SH-SY5Y (cell line): ENCODE measurements around the gene OTOR.

Experiments used
- GATA2 ChIP-seq: IDR thresholded peaks from 2 replicates; pipeline ENCODE4 v1.6.1; 2011; ENCODE audit warnings: mild to moderate bottlenecking, low read depth, low read length
- GATA3 ChIP-seq: IDR thresholded peaks from 2 replicates; pipeline ENCODE4 v1.6.1; 2011; ENCODE audit warnings: low read depth, mild to moderate bottlenecking, low read length, moderate library complexity

The OTOR gene

DNA sequence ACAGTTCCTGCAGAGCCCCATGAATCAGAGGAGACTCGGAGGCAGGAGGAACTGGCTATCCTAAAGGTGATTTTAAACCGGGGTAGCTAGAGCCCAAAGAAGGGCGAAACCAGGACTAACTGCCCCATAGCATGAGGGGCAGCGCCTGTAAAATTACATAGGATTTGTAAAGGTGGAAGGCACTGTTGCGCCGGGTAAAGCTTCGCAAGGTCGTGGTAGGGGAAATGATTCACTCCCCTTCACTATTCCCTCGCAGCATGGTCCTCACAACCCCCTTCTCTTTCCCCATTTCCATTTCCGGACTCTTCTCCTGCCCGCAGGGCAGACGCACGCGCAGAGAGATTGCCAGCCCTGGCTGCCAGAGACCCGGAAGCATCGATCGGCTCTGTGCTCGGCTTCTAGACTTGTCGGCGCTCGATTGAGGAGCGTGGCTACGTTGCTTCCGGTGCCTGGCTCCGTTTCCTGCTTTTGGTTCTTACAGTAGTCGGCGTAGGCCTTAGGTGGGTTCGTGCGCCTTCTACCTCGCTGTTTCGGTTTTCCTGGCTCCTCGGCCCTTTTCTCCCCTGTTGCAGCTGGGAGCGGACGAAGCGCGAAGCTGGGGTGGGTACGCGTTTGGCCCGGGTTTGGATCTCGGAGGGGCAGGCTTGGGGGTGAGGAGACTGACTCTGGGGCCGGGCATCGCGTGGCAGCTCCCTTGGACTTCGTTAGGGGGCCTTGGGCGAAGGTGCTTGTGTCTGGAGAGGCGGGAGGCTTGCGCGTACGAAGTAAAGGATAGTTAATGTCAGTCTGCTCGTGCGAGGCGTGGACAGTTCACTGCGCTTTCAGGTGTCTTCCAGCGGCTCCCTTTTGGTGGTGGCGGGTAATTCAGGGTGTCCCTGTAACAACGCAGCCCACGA lies 18.3 kb upstream of the OTOR start, which contains the start of gene SNRPB2:
TSS of gene SNRPB2 (plus strand) at position 462 of the 896 bp plus-strand sequence. CDS start 1,677 bp downstream, outside the sequence.
- no peak for TF ChIP-seq GATA3
- no peak for TF ChIP-seq GATA2

DNA sequence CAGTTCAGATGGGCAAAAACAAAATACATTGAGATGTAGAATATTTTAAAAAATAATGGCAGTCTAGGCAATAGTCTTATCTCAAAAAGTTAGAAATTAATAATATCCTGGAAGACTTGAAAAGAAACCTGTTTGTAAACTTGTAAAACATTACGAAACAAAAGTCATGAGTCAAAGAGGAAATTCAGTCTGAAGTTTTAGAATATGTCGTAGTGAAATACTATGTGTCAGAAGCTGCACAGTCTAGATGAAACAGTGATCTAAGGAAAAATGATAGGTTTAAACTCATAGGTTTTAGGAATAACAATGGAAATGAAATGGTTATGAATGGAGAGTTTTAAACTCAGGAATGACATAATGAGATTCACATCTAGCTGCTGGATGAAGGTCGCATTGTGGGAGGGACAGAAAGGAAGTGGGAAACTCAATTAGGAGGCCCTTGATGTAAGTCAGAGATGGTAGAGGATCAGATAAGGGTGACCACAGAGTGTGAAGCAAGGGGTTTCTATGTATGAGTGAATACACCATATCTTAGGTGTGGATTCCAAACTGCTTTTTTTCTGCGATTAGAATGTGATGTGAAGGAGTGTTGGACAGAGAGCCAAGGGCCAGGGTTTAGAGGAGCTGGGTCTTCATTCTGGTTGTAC lies 15.5 kb upstream of the OTOR start:
- peak; percentile 57; the same call in 1 of the 2 replicates for TF ChIP-seq GATA2
- no peak for TF ChIP-seq GATA3

DNA sequence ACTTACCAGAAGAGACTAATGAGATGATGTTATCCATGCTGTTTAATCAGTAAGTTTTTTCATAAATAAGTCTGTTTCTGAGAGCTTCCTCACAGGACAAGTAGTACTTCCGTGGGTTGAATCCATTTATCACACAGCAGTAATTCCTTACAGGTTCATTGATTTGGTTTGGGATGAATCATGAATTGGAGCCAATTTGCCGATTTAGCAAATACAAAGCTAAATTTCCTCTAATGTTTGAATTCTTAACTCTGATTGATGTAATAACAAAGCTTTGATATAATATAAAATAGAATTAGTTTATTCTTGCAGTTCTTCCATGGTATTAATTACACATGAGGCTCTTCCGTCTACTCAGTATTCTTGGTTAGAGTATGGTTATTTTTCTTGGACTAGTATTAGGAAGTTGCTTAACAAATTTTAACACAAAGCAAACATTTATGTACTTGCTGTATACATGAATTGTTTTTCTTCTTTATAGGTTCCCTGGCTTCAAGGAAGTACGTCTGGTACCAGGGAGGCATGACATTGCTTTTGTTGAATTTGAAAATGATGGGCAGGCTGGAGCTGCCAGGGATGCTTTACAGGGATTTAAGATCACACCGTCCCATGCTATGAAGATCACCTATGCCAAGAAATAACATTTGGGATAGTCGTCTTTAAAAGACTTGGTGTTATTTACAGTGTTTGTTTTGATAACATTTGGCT lies 7.6 kb upstream of the OTOR start:
- TF ChIP-seq GATA3 (no peak), GATA2 (no peak)

DNA sequence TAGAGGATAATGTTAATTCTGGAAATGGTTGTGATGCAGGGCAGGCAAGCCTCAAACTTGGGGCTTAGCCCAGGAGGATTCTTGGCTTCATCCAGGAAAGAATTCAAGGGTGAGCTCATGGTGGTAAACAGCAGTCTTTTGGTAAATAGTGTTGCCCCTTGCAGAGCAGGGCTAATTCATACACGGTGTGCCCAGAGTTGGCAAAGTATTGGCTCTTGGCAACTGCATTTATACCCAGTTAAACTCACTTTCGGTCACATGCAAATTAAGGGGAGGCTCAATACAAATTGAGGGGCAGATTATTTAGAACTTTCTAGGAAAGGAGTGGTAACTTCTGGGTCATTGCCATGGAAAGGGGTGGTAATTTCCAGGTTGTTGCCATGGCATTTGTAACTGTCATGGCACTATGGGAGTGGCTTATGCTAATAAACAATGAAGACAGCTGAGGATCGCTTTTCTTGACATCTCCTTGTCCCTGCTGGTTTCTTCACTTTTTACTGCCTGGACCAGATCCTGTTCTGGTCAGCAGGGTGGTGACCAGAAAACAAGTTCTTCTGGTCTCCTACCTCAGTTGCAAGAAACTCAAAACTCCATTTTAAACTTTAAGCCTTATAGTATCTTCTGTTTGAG lies 3.9 kb upstream of the OTOR start:
- TF ChIP-seq GATA2: no peak
- TF ChIP-seq GATA3: no peak

DNA sequence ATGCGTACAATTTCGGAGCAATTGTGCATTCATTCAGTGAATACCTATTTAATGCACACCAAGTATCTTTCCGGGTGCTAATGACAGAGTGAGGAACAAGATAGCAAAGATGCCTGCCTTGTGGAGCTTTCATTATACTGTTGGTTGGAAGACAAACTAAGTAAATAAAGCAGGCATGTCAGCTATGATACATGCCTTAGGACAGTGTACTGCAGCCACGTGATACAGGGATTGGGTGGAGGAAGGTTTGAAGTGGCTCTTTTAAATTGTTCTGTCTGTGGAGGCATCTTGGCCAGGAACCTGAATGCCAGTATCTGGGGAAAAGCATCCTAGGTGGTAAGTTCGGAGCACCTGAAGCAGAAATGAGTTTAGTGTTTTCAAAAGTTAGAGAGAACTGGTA lies 3.0 kb upstream of the OTOR start:
- no peak for TF ChIP-seq GATA3

DNA sequence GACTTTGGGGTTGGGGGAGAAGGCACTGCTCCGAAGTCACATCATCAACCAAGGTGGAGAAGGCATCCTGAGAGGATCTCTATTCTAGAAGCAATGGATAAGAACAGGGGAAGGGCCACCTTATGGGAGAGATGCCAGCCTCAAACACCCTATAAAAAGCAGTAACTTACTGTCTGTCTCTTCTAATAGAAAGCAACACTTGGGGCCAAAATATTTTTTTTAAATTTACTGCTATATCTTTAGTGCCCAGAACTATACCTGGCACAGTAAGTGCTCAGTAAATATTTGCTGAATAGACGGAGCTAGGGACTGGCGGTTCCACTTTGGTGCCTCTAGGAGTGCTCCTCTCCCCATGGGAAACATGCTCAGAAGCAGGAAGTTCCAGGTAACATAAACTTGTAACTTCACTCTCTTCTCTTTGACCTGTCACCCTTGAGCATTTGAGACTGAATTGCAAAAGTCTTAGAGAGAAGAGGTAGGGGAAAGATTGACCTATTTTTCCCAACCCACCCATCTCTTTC lies 807 bp upstream of the OTOR start:
- TF ChIP-seq GATA2 (no peak), GATA3 (no peak)

DNA sequence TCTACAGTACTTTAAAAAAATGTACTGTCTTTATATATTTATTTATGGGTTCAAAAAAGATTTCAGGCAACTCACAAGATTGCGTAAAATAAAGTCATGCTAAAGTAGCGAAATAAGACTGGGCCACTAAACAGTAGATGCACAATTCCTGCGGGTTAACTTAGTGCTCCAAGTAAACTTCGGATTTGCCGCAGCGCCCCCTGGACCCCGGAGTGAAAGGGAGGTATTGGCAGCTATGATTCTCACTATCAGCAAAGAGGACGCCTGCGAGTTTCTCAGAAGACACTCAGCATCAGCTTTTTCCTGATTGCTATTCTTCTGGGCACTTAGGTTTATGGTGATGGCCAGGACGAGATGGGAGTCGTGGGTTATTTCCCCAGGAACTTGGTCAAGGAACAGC lies 1.4 kb downstream of the OTOR start:
- TF ChIP-seq GATA3 (no peak), GATA2 (no peak)

DNA sequence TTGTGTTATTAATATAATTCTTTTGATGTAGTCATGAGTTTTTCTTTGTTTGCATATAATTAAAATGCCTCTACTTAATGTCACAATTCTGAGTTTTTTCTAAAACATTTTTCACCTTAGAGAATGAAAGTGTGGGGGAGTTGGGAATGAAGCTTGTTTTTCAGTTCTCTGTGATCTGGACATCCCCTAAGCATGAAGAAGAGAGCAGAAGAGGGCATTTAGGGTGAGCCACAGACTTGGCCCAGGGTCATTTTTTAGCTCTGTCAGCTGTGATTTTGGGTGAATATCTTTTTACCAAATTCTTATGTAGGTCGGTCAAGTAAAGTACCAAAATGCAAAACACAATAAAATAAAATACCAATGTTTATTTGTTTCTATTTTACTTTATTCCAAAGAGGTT lies 3.9 kb downstream of the OTOR start:
- no peak for TF ChIP-seq GATA3
- no peak for TF ChIP-seq GATA2

DNA sequence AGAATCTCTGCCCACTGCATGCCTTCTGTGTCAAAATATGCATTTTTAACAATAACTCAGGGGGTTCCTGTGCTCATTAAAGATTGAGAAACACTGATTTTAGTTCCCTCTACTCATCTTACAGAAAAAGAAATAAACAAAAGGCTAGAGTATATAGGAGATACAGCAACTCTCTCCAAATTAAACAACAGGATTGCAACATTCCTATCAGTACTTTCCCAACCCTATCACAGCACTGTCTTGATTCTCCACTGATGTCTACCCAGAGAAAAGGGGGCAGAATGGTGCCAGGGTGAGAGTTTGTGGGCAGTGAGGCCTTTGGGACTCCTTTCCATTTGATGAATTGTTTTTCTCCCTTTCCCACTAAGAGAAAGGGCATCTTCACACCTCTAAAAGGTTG lies 4.7 kb downstream of the OTOR start:
- TF ChIP-seq GATA2 (no peak), GATA3 (no peak)

DNA sequence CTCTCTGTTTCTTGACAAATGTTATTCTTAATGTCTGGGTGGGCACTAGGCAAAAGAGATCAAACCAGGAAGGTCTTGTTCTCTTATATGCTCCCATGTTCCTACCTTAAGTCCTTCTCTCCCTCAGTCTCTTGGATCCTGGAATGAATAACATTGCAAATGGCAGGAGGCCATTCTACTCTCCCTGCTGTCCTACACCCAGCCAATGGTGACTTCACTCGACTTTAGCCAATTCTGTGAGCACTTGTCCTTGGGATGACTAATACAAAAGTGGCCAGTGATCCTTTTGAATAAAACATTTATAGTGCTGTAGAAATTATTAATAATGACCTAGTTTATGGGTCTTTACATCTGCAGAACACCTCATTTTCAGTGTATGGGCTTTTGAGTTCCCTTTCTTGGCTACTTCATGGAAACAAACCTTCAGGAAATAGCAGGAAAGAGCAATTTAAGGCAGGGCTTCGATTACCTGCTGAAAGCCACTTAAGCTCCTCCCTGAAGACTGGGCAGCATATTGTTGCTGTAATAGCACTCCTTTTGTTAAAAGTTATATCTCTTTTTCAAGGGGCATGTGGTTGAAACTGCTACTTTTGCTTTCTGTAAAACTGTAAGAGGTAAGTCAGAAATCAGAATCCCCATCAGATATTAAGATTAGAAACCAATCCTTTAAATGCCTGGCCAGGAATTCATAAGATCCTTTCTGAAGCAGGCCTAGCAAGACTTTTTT lies 10.5 kb downstream of the OTOR start:
- no peak for TF ChIP-seq GATA2

DNA sequence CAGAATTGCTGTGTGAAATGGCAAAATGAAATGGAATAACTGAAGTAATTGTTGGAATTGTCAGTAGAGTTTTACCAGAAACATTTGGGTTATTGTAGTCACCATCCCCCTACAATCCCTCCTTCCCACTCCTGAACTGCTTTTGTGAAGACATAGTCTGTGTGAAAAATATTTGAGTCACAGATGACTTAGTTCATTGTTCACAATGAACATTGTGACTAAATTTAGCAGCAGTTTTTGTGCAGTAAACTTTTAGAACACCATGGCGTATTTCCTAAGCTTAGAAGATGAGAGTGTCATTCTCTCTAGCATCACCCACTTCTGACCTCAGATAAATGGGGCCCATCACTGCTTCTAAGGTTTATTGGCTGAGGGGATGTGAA lies 11.0 kb downstream of the OTOR start:
- TF ChIP-seq GATA2: no peak
- TF ChIP-seq GATA3: no peak

DNA sequence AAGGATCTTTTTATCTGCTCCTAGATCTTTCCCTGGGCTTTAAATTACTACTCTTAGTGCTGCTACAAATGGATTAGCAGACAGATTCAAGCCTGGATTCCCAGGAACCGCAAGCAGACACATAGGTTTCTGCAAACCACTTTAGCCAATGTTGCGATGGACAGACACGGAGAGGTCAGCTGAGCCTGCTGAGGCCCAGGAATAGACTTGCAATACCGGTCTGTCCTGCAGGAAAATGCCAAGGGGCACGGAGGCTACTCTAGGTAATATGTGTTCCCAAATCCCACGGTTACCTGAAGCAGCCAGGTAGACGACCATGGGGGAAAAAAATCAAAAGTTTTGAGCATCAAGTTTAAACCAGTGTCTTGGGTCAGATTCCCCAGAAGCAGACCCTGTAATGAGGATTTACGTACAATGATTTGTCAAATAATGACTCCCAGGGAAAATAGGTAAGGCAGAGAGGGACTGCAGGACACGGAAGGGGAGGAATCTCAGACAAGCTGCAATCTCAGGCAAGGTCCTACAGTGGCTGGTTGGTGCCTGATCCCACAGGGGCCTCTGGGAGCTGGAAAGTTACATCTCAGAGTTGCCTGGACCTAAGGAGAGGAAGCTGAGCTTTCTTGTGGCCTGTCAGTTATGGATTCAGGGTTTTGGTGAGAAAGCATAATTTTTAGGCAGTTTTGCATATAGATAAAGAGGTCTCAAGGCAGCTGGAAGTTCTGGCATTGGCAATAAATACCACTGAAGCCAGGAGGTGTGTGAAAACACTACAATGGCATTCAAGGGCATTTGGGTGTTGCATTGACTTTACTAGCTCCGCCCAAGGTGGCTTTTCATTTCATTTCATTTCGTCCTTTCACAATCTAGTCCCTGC lies 12.5 kb downstream of the OTOR start:
- TF ChIP-seq GATA2: no peak
- no peak for TF ChIP-seq GATA3

DNA sequence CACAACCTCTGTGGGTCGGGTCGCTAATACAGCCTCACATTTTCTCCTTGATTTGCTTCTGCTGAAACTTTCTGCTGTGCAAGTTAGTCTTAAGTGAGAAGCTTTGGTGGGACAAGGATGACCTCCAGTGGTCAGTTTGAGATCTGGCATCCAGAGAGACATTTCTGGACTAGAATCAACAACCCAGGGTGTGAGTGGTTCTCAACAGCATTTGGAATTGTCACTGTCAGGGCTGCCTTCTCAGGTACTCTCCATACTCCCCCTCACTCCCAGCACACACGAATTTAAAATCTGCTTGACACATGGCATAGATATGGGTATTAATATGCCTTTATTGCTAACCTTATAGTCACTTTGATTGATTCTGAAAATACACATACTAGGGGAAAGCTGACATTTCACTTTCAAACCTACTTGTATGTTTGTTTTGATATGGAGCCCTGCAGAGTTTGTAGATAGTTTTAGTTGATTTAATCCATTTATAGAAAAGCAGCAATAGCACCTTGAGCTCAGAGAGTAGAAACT lies 13.2 kb downstream of the OTOR start:
- TF ChIP-seq GATA2: no peak
- TF ChIP-seq GATA3: no peak

DNA sequence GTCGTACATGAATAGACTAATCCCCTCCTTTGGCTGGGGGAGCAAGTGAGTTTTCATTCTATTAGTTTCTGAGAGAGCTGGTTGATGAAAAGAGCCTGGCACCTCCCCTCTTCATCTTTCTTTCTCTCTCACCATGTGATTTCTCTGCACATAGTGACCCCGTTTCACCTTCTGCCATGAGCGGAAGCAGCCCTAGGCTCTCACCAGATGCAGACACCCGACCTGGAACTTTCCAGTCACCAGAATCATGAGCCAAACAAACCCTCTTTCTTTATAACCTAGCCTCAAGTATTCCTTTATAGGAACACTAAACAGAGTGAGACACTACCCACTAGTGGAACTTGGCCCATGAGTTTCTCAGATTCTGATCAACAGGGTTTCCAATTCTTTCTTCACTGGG lies 16.4 kb downstream of the OTOR start:
- TF ChIP-seq GATA2: no peak
- TF ChIP-seq GATA3: no peak
